Activated CD4-positive, alpha-beta T cell treated with anti-CD3 and anti-CD28 coated beads for 1 hour (primary cell): ENCODE data around the gene AP3S2.
"Not testable (repeated sequence)": the region's sequence is repeated elsewhere in the genome, so short reads cannot be mapped to it uniquely, and the experiment has no call there.

Source experiments
- DNase-seq: peaks from one replicate; pipeline ENCODE4 v3.0.0-alpha.2; 2020

AP3S2 gene

GRCh38 chr15:89893696-89894447 lies at the start of gene AP3S2:
AP3S2 (minus strand) TSS chr15:89893994; CDS start chr15:89893949, 45 bp downstream.
- peak; percentile 86 for DNase-seq

GRCh38 chr15:89939910-89940309 lies 46.1 kb upstream of the AP3S2 start:
- no peak for DNase-seq

GRCh38 chr15:89939377-89939776 lies 45.6 kb upstream of the AP3S2 start:
- DNase-seq = not testable (repeated sequence)

- DNase-seq = no peak
These were observed 43.9 kb upstream of the AP3S2 start for GRCh38 chr15:89937365-89938350.

GRCh38 chr15:89936786-89937265 lies 43.0 kb upstream of the AP3S2 start:
- DNase-seq = no peak

- DNase-seq = no peak
These were observed 42.4 kb upstream of the AP3S2 start for GRCh38 chr15:89936051-89936785.

- DNase-seq = no peak
These were observed 39.1 kb upstream of the AP3S2 start for GRCh38 chr15:89932880-89933279.

- no peak for DNase-seq
These were observed 34.6 kb upstream of the AP3S2 start for GRCh38 chr15:89928421-89928820.

GRCh38 chr15:89926158-89926557 lies 32.4 kb upstream of the AP3S2 start:
- DNase-seq = no peak

GRCh38 chr15:89917442-89918101 lies 23.8 kb upstream of the AP3S2 start:
- no peak for DNase-seq

GRCh38 chr15:89916660-89917059 lies 22.9 kb upstream of the AP3S2 start:
- no peak for DNase-seq

GRCh38 chr15:89912674-89913396 lies 19.0 kb upstream of the AP3S2 start, which contains the start of gene ARPIN:
ARPIN (minus strand) TSS chr15:89912952; CDS start chr15:89912835, 117 bp downstream.
- no peak for DNase-seq

GRCh38 chr15:89912145-89912673 lies 18.4 kb upstream of the AP3S2 start:
- DNase-seq = no peak

GRCh38 chr15:89910891-89911626 lies 17.3 kb upstream of the AP3S2 start:
- DNase-seq = no peak

- DNase-seq = no peak
These were observed 15.8 kb upstream of the AP3S2 start for GRCh38 chr15:89909611-89910010.

- no peak for DNase-seq
These were observed 14.4 kb upstream of the AP3S2 start for GRCh38 chr15:89908226-89908625.

- no peak for DNase-seq
These were observed 13.5 kb upstream of the AP3S2 start for GRCh38 chr15:89907289-89907688.

GRCh38 chr15:89905846-89906378 lies 12.1 kb upstream of the AP3S2 start:
- no peak for DNase-seq

GRCh38 chr15:89904519-89904918 lies 10.7 kb upstream of the AP3S2 start:
- DNase-seq = no peak

- DNase-seq = no peak
These were observed 10.0 kb upstream of the AP3S2 start for GRCh38 chr15:89903858-89904130.
